IPS DF 19.7 (cell line): ENCODE data around the gene CEP192.

Source experiments
- DNase-seq: peaks from one replicate; pipeline ENCODE4 v3.0.0-alpha.2; 2013; ENCODE audit warnings: low read depth, low spot score

CEP192 gene

DNA sequence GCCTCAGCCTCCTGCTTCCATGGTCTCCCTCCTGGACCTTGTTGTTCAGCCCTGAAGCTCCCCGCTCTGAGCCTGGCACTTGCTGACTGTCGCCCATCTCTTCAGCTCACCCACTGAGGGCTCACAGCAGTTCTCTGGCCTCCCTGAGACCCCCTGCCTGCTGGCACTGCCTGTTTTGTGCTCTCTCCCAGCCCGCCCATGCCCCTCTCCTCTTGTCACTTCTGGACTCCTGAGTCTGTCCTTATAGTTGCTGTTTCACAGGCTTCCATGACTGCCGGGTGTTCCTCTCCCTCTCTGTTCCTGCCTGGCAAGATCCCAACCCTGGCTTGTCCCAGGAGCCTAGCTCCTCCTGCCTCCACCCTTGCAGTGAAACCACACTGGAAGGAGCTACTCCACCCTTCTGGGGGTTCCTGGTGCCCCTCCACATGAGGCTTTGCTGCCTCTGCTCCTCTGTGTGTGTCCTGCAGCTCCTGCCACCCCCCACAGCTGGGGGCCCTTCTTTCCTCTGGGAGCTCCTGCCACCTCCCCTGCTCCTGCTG is 110.6 kb downstream of the CEP192 start:
- DNase-seq, result no peak

DNA sequence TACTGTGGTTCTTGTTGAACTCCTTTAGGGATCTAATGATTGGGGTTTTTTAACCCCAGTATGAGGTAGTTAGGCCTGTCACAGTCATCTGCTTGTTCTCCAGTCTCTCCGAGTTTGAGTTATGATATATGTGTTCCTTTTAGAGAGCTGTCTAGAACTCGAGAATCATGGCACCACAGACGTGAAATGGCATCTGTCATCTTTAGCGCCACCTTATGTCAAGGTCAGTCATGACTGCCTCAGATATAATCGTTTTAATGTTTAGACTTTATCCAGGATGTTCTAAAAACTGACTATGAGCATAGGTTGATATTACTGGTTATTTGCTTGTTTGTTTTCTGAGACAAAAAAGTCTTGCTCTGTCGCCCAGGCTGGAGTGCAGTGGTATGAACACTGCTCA is 112.2 kb downstream of the CEP192 start:
- no peak for DNase-seq

GRCh38 chr18:13105059-13105458 is 113.9 kb downstream of the CEP192 start:
- no peak for DNase-seq

DNA sequence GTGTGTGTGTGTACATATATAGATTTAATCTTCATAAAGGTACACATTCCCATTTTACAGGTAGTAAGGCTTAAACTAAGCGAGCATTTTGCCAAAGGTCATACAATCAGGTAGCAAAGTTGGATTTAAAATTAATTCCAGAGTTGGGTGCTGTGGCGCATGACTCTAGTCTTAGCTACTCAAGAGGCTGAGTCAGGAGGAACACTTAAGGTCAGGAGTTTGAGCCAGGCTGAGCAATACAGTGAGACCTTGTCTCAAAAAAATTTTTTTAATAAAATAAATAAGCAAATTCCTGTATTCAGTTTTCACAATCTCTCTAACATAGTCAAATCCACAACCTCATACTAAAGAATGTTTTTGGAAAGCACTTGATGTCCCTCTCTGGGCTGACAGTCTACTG is 115.9 kb downstream of the CEP192 start:
- no peak for DNase-seq

DNA sequence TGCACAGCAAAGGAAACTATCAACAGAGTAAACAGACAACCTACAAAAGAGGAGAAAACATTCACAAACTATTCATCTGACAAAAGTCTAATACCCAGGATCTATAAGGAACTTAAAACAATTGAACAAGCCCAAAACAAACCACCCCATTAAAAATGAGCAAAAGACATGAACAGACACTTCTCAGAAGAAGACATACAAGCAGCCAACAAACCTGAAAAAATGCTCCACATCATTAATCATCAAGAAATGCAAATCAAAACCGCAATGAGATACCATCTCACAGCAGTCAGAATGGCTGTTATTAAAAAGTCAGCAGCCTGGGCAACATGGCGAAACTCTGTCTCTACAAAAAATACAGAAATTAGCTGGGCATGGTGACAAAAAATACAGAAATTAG is 117.2 kb downstream of the CEP192 start:
- no peak for DNase-seq

DNA sequence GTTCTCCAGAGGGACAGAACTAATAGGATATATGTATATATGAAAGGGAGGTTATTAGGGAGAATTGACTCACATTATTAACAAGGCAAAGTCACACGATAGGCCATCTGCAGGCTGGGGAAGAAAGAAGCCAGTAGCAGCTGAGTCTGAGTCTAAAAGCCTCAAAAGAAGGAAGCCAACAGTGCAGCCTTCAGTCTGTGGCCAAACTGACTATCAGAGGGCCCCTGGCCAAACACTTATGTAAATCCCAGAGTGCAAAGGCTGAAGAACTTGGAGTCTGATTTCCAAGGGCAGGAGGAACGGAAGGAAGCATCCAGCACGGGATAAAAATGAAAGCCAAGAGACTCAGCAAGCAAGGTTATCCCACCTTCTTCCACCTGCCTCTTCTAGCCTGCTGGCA is 119.4 kb downstream of the CEP192 start:
- DNase-seq, result no peak

- peak; percentile 56 for DNase-seq
Measured at GRCh38 chr18:13112982-13113381, 121.8 kb downstream of the CEP192 start.

GRCh38 chr18:13120255-13120654 is 129.1 kb downstream of the CEP192 start:
- no peak for DNase-seq

DNA sequence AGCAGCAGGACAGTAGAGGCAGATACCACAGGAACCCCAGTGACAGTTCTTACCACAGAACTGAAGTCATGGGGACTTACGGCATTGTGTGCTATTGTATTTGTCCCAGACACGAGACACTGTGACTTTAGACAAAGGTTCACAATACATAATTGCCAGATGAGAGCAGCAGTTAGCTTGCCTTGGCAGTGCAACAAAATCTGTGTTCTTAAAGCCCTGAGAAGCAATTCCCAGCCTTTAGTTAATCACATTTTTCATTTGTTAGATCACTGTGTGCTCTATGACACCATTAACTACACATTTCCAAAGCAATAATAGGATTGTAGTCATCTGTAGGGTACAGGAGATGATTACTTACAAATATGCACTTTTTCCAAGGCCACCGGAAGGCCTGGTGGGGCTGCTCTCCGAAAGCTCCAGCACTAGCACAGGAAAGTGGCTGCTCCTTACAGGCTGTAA is 129.8 kb downstream of the CEP192 start:
- no peak for DNase-seq

DNA sequence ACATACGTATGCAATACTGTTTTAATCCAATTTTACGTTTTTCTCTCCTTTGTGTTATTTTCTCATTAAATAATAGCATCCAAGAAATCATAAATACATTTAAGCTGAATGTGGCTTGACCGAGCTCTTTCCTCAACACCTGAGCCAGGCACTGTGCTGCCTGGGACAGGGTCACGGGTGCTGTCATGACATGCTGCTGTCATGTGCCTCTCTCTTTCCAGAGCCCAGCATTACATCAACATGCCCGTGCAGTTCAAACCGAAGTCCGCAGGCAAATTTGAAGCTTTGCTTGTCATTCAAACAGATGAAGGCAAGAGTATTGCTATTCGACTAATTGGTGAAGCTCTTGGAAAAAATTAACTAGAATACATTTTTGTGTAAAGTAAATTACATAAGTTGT is 133.2 kb downstream of the CEP192 start:
- DNase-seq, result no peak

DNA sequence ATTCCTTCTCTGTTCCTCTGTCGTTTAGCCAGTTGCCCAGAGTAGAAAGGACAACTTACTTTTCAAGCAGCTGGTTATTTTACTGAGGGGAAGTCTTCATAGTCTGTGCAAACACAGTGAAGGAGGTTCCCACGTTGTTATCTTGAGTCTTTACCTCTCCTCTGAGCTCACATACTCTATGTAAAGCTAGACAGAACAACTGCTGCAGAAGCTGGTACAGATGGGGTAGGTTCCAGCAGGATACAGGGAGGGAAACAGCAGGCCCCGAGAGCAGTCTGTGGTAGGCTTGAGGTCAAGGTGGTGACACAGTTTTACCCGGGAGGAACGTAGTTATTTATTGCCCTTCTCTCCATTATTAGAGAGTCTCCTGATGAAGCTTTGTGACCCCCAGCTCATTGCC is 134.0 kb downstream of the CEP192 start:
- no peak for DNase-seq

GRCh38 chr18:13126966-13127598 is 135.9 kb downstream of the CEP192 start:
- no peak for DNase-seq

DNA sequence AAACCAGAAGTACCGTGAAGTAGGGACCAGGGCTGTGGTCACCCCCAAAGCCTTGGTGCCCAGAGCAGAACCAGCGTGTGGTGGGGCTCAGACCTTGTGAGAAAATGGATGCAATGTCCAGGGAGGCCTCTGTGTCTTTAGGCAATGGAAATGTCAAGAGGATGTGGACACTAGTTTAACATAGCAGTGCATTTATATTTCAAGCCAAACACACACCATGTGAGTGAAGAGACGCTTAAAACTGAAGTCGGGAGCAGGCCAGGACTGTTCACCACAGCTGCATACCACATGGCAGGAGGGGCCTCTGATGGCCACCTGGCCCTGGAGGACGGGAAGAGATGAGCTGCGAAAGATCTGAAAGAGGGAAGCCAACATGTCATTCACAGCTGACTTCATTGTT is 140.1 kb downstream of the CEP192 start:
- DNase-seq, result no peak

- no peak for DNase-seq
Measured at GRCh38 chr18:13134551-13135401, 143.6 kb downstream of the CEP192 start.

- no peak for DNase-seq
Measured at GRCh38 chr18:13136056-13136903, 145.1 kb downstream of the CEP192 start.

DNA sequence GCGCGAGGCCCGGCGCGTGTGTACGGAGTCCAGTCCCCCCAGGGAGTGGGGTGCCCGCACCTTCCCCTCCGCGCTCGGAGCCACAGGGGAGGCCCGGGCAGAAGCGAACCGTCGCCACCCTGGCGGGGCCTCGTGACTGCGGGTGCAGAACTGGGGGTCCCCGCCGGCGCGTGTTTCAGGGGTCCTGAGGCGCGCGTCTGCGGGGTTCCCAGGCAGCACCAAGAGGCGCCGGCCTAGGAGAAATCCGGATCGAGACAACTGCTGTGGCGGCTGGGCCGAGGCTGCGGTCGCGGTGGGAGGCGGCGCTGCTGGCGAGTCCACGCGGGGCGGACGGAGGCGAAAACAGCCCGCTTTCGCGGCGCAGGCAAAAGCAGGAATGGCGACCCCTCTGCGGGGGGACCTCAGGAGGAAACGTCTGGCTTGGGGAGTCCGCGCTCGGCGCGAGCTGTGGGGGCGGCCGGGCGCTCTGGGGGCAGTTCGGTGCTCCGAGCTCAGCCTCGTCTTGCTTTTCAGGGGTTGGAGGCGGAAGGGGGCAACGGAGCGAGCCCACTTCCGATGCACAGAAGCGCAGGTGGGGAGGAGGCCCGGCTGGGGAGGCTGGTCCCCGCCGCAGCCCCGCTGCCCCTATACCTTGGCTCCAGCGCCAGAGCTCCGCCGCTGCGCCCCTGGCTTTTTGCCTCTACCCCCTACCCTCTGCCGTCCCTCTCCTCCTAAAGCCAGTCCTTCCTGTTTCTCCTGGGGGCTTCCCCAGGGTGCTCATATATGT is 145.9 kb downstream of the CEP192 start:
- no peak for DNase-seq

GRCh38 chr18:13137670-13138419 is 146.7 kb downstream of the CEP192 start:
- DNase-seq, result no peak

GRCh38 chr18:13138420-13139139 is 147.4 kb downstream of the CEP192 start:
- no peak for DNase-seq

DNA sequence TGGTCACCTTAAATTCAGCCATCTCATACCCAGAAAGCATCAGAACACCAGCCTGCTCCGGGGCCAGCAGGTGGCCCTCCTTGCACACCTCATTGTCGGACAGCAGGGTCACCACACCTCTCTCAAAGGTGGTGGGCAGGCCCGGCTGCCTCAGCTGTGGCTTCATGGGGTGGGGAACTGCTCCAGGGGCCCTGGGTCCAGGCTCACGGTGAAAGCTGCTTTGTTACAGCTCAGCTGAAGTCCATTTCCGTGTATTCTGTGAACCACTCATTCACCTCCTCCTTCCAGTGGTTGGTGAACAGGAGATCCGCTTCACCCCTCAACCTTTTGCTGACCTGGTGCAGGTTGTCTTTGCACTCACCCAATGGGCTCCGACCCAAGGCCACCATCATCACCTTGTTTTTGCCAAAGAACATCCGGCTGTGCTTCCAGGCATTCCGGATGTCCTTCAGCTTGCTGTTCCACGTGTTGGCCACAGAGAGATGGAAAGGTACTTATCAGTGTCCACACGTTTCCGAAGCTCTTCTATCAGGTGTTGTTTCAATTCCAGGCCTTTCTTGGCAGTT is 148.8 kb downstream of the CEP192 start:
- DNase-seq, result no peak
